Stimulated activated CD4-positive, alpha-beta T cell treated with anti-CD3 and anti-CD28 coated beads, TNF-alpha, amount 100 ng/mL, for 24 hours (primary cell): ENCODE measurements around the gene RAMP2.
"Not testable (repeated sequence)": the region's sequence is repeated elsewhere in the genome, so short reads cannot be mapped to it uniquely, and the experiment has no call there.

Source experiments
- DNase-seq, 3 experiments: peaks; one replicate each; pipeline ENCODE4 v3.0.0-alpha.2; 2020; ENCODE audit warnings: low read depth in 3 of 3

Gene RAMP2

GRCh38 chr17:42760652-42761581 lies at the start of gene RAMP2:
TSS of gene RAMP2 (plus strand) at chr17:42761227. CDS start at chr17:42761262, 35 bp downstream.
- no peak for DNase-seq

GRCh38 chr17:42720996-42721583 lies 39.9 kb upstream of the RAMP2 start:
- DNase-seq = peak in 2 of 3 experiments; percentile 7 to 33

GRCh38 chr17:42723636-42724035 lies 37.4 kb upstream of the RAMP2 start:
- no peak for DNase-seq

- no peak for DNase-seq
Observed at GRCh38 chr17:42725143-42725542, 35.9 kb upstream of the RAMP2 start.

- no peak for DNase-seq
Observed at GRCh38 chr17:42740699-42741098, 20.3 kb upstream of the RAMP2 start.

- DNase-seq = not testable (repeated sequence)
Observed at GRCh38 chr17:42742916-42743315, 18.1 kb upstream of the RAMP2 start.

- no peak for DNase-seq
Observed at GRCh38 chr17:42743595-42744282, 17.3 kb upstream of the RAMP2 start.

GRCh38 chr17:42744283-42744805 lies 16.7 kb upstream of the RAMP2 start:
- peak; percentile 43 to 80 (median 56) for DNase-seq

GRCh38 chr17:42744806-42745617 lies 16.0 kb upstream of the RAMP2 start, which contains the start of gene EZH1:
TSS of gene EZH1 (minus strand) at chr17:42745040. CDS start at chr17:42728941, 16,099 bp downstream.
- peak; percentile 81 to 89 (median 87) for DNase-seq

GRCh38 chr17:42748202-42748907 lies 12.7 kb upstream of the RAMP2 start:
- DNase-seq = no peak

GRCh38 chr17:42748908-42749798 lies 11.9 kb upstream of the RAMP2 start:
- no peak for DNase-seq

- no peak for DNase-seq
Observed at GRCh38 chr17:42750739-42751344, 10.2 kb upstream of the RAMP2 start.

- no peak for DNase-seq
Observed at GRCh38 chr17:42751628-42752027, 9.4 kb upstream of the RAMP2 start.

- DNase-seq = no peak
Observed at GRCh38 chr17:42754782-42755181, 6.2 kb upstream of the RAMP2 start.

GRCh38 chr17:42759982-42760651 lies 910 bp upstream of the RAMP2 start:
- no peak for DNase-seq

GRCh38 chr17:42761638-42762037 lies 611 bp downstream of the RAMP2 start:
- no peak for DNase-seq

GRCh38 chr17:42766124-42766523 lies 5.1 kb downstream of the RAMP2 start:
- no peak for DNase-seq

- DNase-seq = no peak
Observed at GRCh38 chr17:42767512-42767911, 6.5 kb downstream of the RAMP2 start.
